Bronchial epithelial cell (primary cell): ENCODE data around the gene WBP11. TPM values are rescaled to one million over a fixed set of nuclear protein-coding genes. Genes with fewer than 3 reads are reported as not detected.

ENCODE experiments used
- DNase-seq: peaks from one replicate; pipeline ENCODE4 v3.0.0-alpha.2; 2010; ENCODE audit warnings: low read depth
- FAIRE-seq: peaks from 2 replicates; lab custom pipeline; 2011; peaks lifted over from hg19 to GRCh38; lab: Jason Lieb, UNC
- H3K27me3 ChIP-seq: 2 replicates; pipeline ENCODE4 v1.5.1; 2011; ENCODE audit warnings: low read length; ENCODE audit not compliant: control insufficient read depth, insufficient read depth
- H3K36me3 ChIP-seq: 2 replicates; pipeline ENCODE4 v1.5.1; 2011; ENCODE audit warnings: low read length; ENCODE audit not compliant: control insufficient read depth, insufficient read depth
- H3K4me3 ChIP-seq: 2 replicates; pipeline ENCODE4 v1.5.1; 2011; ENCODE audit warnings: mild to moderate bottlenecking, low read depth, low read length, control low read depth
- total RNA-seq: library from RNA; depleted of rRNA; stranded (reverse); fragments of >200 nt; gene quantifications from 2 replicates; pipeline ENCODE4 v1.2.1, GENCODE V29; 2014
- TF ChIP-seq, protein P1 (sequence below): IDR thresholded peaks from 2 replicates; pipeline ENCODE4 v1.5.1; 2011; ENCODE audit warnings: mild to moderate bottlenecking, moderate library complexity, low read length, control low read depth, inconsistent platforms; ENCODE audit not compliant: insufficient read depth, severe bottlenecking

WBP11 gene
- total RNA-seq, 1 donor from 2014 or later = 3.7 TPM

- DNase-seq (peak; percentile 87), FAIRE-seq (no peak)
- H3K27me3 ChIP-seq = no peaks in the 10 kb centered on the region
- peak overlapping the region; percentile 62 for H3K4me3 ChIP-seq
- TF ChIP-seq, protein P1, sequence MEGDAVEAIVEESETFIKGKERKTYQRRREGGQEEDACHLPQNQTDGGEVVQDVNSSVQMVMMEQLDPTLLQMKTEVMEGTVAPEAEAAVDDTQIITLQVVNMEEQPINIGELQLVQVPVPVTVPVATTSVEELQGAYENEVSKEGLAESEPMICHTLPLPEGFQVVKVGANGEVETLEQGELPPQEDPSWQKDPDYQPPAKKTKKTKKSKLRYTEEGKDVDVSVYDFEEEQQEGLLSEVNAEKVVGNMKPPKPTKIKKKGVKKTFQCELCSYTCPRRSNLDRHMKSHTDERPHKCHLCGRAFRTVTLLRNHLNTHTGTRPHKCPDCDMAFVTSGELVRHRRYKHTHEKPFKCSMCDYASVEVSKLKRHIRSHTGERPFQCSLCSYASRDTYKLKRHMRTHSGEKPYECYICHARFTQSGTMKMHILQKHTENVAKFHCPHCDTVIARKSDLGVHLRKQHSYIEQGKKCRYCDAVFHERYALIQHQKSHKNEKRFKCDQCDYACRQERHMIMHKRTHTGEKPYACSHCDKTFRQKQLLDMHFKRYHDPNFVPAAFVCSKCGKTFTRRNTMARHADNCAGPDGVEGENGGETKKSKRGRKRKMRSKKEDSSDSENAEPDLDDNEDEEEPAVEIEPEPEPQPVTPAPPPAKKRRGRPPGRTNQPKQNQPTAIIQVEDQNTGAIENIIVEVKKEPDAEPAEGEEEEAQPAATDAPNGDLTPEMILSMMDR = no peak
- no peaks in the 10 kb centered on the region for H3K36me3 ChIP-seq
Measured at GRCh38 chr12:14774074-14774905, 29.0 kb downstream of the WBP11 start.

DNA sequence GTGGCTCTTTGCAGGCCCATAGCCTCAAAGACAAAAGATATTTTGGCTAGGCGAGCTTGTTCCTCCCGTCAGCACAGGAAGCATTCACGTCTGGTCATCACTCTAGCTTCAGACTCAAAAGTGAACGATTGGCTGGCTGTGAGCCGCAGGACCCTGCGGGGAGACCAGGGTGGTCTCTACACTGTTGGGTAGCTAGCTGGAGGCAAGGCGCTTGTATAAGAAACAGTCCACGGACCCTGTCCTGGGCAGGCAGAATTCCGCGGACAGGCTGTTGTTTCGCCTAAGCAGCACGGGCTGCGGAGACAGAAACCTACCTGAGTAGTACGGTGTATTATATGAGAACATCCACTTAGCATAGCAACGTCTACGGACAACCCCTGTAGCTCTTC, 29.6 kb downstream of the WBP11 start:
- FAIRE-seq (no peak), DNase-seq (no peak)
- Histone ChIP-seq H3K27me3 (no peaks in the 10 kb centered on the region), H3K36me3 (no peaks in the 10 kb centered on the region), H3K4me3 (peak overlapping the region; percentile 62)
- TF ChIP-seq, protein P1 = no peak

DNA sequence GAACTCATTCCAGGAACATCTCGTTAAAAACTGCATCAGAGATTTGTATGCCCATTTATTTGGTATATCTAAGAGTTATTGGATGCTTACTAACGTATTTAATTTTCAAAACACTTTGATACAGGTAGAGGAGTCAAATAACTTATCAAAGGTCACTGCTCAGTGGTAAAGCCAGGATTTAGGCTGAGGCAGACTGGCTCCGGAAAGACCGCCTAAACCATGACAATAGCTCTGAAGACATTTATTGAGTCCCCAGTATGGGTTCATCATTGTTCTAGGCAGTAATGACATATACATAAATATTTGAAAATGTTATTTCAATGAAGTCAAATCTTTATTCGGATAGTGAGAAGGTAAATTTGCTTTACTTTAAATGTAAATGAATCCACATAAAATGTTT, 30.3 kb downstream of the WBP11 start:
- TF ChIP-seq, protein P1 = no peak
- Histone ChIP-seq H3K4me3 (no peak overlapping the region), H3K36me3 (no peaks in the 10 kb centered on the region), H3K27me3 (no peaks in the 10 kb centered on the region)
- FAIRE-seq (no peak), DNase-seq (no peak)

DNA sequence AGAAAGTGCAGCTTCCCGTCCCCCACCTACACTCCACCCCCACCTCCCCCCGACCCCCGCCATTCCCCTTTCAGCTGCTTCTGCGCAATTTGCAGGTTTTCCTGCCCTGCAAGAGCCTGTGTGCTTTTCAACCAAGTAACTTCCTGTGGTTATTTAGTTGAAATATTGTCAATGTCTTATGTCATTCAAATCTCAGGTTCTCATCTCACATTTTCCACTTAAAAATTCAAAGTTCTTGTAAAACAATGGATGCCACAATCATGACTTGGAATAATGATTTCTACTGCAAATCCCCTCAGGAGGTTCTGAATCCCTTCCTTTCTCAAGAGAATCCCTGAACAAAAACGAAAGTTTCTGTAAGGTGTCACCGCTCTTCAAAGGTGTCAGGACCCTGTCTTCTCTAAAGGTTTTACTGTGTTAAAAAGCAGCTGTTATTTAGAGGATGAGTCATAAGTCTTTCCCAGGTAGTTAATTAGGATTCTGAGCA, 31.6 kb downstream of the WBP11 start:
- no peaks in the 10 kb centered on the region for H3K36me3 ChIP-seq
- DNase-seq = no peak
- no peak overlapping the region for H3K4me3 ChIP-seq
- H3K27me3 ChIP-seq = no peaks in the 10 kb centered on the region
- TF ChIP-seq, protein P1 = no peak
- FAIRE-seq = no peak

DNA sequence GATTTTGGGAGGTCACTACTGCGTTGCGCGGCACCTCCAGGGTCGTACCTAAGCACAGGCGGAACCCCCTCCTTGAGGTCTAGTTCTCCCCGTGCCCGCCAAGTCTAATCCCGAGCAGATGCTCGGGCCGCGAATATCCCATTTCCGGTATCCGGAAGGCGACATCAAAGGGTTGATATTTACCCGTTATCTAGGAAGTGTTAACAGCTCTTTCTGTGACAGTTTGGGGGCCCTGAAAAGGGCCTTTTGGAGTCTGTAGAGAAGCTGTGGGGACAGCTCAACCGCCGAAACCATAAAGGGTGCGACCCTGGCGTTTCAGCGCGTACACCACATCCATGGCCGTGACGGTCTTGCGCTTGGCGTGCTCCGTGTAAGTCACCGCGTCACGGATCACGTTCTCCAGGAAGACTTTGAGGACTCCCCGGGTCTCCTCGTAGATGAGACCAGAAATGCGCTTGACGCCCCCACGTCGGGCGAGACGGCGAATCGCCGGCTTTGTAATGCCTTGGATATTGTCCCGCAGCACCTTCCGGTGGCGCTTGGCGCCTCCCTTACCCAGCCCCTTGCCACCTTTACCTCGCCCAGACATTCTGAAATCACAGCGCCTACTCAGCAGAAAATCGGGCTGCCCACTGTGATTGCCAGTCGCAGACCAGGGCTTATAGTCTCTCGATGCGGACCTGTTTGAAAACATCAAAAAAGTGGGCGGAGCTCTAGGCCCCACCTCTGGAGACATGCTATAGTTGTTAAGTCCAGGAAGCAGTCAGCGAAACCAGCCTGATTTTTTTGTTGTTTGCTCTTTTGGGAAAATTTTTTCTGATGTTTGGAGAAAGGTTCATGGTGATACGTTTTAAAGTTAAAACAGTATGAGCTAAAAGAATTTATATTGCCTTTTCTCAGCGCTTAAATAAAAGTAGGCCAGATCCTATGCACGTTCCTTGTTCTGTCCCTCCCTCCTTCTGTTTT, 32.5 kb downstream of the WBP11 start:
- Histone ChIP-seq H3K36me3 (no peaks in the 10 kb centered on the region), H3K27me3 (no peaks in the 10 kb centered on the region), H3K4me3 (peak overlapping the region; percentile 95)
- FAIRE-seq = no peak
- TF ChIP-seq, protein P1 = no peak
- peak; percentile 92 for DNase-seq
